Kidney (tissue), 14 donors: ENCODE results near the gene LRP5. TPM values are rescaled to one million over a fixed set of nuclear protein-coding genes. Genes with fewer than 3 reads are reported as not detected.

ENCODE experiments used
- DNase-seq, 5 donors: peaks; one replicate each; pipeline ENCODE4 v3.0.0-alpha.2; 2013 to 2020
- FAIRE-seq: peaks from 2 replicates; lab custom pipeline; 2012; peaks lifted over from hg19 to GRCh38; lab: Jason Lieb, UNC
- H3K27ac ChIP-seq, 2 donors: one replicate each; pipeline ENCODE4 v1.7.0; 2013; ENCODE audit warnings: low read depth in 2 of 2, low read length in 2 of 2, inconsistent platforms in 1 of 2
- H3K27me3 ChIP-seq: one replicate; pipeline ENCODE4 v1.7.1; 2013; ENCODE audit warnings: low read length, inconsistent platforms; ENCODE audit not compliant: control insufficient read depth, insufficient read depth
- H3K36me3 ChIP-seq, 3 donors: one replicate each; pipeline versions ENCODE4 v1.7.0 to v1.7.1; 2013; ENCODE audit warnings: low read length in 3 of 3, control low read depth in 1 of 3, inconsistent platforms in 1 of 3; ENCODE audit not compliant: insufficient read depth in 3 of 3, control insufficient read depth in 2 of 3
- H3K4me1 ChIP-seq, 3 donors: one replicate each; pipeline versions ENCODE4 v1.7.0 to v1.7.1; 2013; ENCODE audit warnings: low read length in 3 of 3, inconsistent platforms in 1 of 3, low read depth in 1 of 3; ENCODE audit not compliant: control insufficient read depth in 2 of 3, insufficient read depth in 2 of 3
- H3K4me3 ChIP-seq, 3 donors: one replicate each; pipeline versions ENCODE4 v1.7.0 to v1.8.1; 2013; ENCODE audit warnings: low read length in 3 of 3, control low read depth in 1 of 3, inconsistent platforms in 1 of 3
- H3K9ac ChIP-seq, 3 donors: one replicate each; pipeline versions ENCODE4 v1.7.0 to v1.7.1; 2013; ENCODE audit warnings: low read length in 3 of 3, control low read depth in 1 of 3, inconsistent platforms in 1 of 3
- H3K9me3 ChIP-seq, 3 donors: one replicate each; pipeline versions ENCODE4 v1.7.0 to v1.7.1; 2013; ENCODE audit warnings: low read length in 3 of 3, control low read depth in 1 of 3, inconsistent platforms in 1 of 3; ENCODE audit not compliant: control insufficient read depth in 2 of 3, insufficient read depth in 1 of 3
- CTCF ChIP-seq: IDR thresholded peaks from 3 replicates; pipeline ENCODE4 v1.5.1; 2012; ENCODE audit warnings: mild to moderate bottlenecking, moderate library complexity, borderline replicate concordance; ENCODE audit not compliant: insufficient read depth; ENCODE audit errors: extremely low read depth
- intact Hi-C: fragments of 100-400 bp; cut with DNase I; formaldehyde crosslinking; loops from one replicate; pipeline ENCODE4 v1.11.1; 2022
- polyA plus RNA-seq: library from polyadenylated mRNA; stranded (reverse); fragments of 350-450 nt; fragmentation: Illumina TruSeq; extraction: RNeasy Lipid Tissue Mini Kit (QIAGEN cat#74804); gene quantifications from one replicate; pipeline ENCODE4 v1.2.3, GENCODE V29; 2014; ENCODE audit warnings: low read depth, low replicate concordance; ENCODE audit not compliant: insufficient read depth
- total RNA-seq: library from RNA; stranded (reverse); fragmentation: NEBNext Ultra II Directional; extraction: Animal tissue kit (Norgen Biotek cat#: 25700); gene quantifications from one replicate; pipeline ENCODE4 v1.2.1, GENCODE V29; 2021
- donor health status: control.
- donor health status: control.
- donor health status: control.
- donor health status: control.
- donor health status: control.
- donor health status: DM: yes; HTN: yes; CAD: no.
- donor health status: Normal renal cell carcinoma (clear cell type).

Gene LRP5
- total and polyA plus RNA-seq, 2 donors from 2014 or later, result 55.4 to 71.3 TPM

GRCh38 chr11:68488623-68489022, 176.2 kb downstream of the LRP5 start:
- no peaks in the 10 kb centered on the region for H3K36me3 ChIP-seq
- H3K4me1 ChIP-seq, result peaks cover 0 to 2% (median 0%) of the 10 kb centered on the region in 3 donors
- H3K4me3 ChIP-seq, result no peak overlapping the region
- H3K9ac ChIP-seq, result no peak overlapping the region
- DNase-seq (no peak), FAIRE-seq (no peak)
- intact Hi-C loops, result no loop called here
- TF ChIP-seq CTCF, result no peak
- H3K27me3 ChIP-seq, result no peaks in the 10 kb centered on the region
- H3K9me3 ChIP-seq, result peaks cover 0 to 2% (median 0%) of the 10 kb centered on the region in 3 donors
- H3K27ac ChIP-seq, result no peak overlapping the region

DNA sequence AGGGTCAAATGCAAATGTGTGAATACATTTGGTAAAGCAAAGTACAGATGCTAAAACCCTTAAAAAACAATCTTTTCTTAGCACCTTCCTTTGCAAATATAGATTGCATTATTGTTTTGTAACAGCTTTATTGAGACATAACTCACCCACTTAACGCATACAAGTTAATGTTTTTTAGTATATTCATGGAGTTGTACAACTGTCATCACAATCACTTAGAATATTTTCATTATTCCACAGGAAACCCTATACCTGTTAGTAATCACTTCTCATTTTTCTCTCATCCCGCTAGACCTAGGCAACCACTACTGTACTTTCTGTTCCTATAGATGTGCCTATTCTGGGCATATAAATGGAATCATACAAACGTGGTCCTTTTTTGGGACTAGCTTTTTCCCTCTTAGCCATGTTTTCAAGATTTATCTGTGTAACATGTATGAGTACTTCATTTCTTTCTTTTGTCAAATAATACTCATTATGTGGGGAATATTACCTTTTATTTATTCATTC, 182.9 kb downstream of the LRP5 start:
- FAIRE-seq (no peak), DNase-seq (no peak)
- no peak overlapping the region for H3K4me3 ChIP-seq
- H3K9ac ChIP-seq, result no peak overlapping the region
- H3K36me3 ChIP-seq, result no peaks in the 10 kb centered on the region
- no peak for TF ChIP-seq CTCF
- intact Hi-C loops, result no loop called here
- peaks cover 0 to 20% (median 15%) of the 10 kb centered on the region in 3 donors for H3K4me1 ChIP-seq
- no peaks in the 10 kb centered on the region for H3K9me3 ChIP-seq
- no peaks in the 10 kb centered on the region for H3K27me3 ChIP-seq
- H3K27ac ChIP-seq, result no peak overlapping the region

DNA sequence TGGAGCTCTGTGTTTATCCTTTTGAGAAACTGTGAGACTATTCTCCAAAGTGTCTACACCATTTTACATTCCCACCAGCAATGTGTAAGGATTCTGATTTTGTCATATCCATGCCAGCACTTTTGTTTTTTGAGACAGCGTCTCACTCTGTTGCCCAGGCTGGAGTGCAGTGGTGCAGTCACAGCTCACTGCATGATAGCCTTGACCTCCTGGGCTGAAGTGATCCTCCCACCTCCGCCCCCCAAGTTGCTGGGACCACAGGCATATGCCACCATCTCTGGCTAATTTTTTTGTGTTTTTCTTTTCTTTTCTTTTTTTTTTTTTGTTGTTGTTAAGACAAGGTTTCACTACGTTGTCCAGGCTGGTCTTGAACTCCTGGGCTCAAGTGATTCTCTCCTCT, 183.5 kb downstream of the LRP5 start:
- no peaks in the 10 kb centered on the region for H3K27me3 ChIP-seq
- FAIRE-seq, result no peak
- no peaks in the 10 kb centered on the region for H3K36me3 ChIP-seq
- H3K9me3 ChIP-seq, result no peaks in the 10 kb centered on the region
- DNase-seq, result no peak
- no peak for TF ChIP-seq CTCF
- no peak overlapping the region for H3K27ac ChIP-seq
- intact Hi-C loops, result no loop called here
- H3K4me1 ChIP-seq, result peaks cover 0 to 26% (median 18%) of the 10 kb centered on the region in 3 donors
- H3K9ac ChIP-seq, result no peak overlapping the region
- no peak overlapping the region for H3K4me3 ChIP-seq

DNA sequence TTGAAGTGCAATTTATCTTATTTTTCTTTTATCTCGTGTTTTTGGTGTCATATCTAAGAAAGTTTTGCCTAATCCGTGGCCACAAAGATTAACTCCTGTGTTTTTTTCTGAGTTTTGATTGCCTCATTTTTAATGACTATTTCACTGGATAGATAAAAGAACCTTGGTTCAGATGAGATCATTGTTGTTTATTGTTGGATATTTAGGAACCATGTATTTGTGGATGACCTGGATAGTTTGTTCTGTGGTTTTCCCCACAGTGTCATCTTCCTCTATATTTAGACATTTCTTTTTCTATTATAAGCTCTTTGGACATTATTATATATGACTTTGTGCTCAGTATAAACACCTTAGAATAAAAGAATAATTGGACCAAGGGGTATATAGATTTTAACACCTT, 185.4 kb downstream of the LRP5 start:
- Histone ChIP-seq H3K9me3 (no peaks in the 10 kb centered on the region), H3K27me3 (no peaks in the 10 kb centered on the region), H3K4me3 (no peak overlapping the region), H3K9ac (no peak overlapping the region), H3K27ac (no peak overlapping the region), H3K36me3 (no peaks in the 10 kb centered on the region), H3K4me1 (peaks cover 0 to 28% (median 22%) of the 10 kb centered on the region in 3 donors)
- DNase-seq (no peak), FAIRE-seq (no peak)
- TF ChIP-seq CTCF, result no peak
- intact Hi-C loops, result no loop called here
